ENCODE measurements around the gene CORO2B.

The CORO2B gene

GRCh38 chr15:68557469-68558317 is 21.1 kb upstream of the CORO2B start:
- no peaks in the 10 kb centered on the region for H3K36me3 ChIP-seq (ENCODE audit: control insufficient read depth, insufficient read depth, low read length)
- H3K4me1 ChIP-seq (ENCODE audit: control insufficient read depth, insufficient read depth, low read length) = no peaks in the 10 kb centered on the region
- no peak overlapping the region for H3K27ac ChIP-seq (ENCODE audit: low read depth, low read length)
- H3K4me3 ChIP-seq (ENCODE audit: low read length) = no peak overlapping the region
- H3K9ac ChIP-seq (ENCODE audit: low read length) = no peak overlapping the region
- peaks cover 4% of the 10 kb centered on the region for H3K27me3 ChIP-seq (ENCODE audit: control insufficient read depth, insufficient read depth, low read length)

GRCh38 chr15:68558318-68559305 is 20.2 kb upstream of the CORO2B start:
- H3K36me3 ChIP-seq (ENCODE audit: control insufficient read depth, insufficient read depth, low read length) = no peaks in the 10 kb centered on the region
- H3K4me3 ChIP-seq (ENCODE audit: low read length) = peak overlapping the region; percentile 59
- no peaks in the 10 kb centered on the region for H3K4me1 ChIP-seq (ENCODE audit: control insufficient read depth, insufficient read depth, low read length)
- H3K27ac ChIP-seq (ENCODE audit: low read depth, low read length) = no peak overlapping the region
- H3K27me3 ChIP-seq (ENCODE audit: control insufficient read depth, insufficient read depth, low read length) = peaks cover 3% of the 10 kb centered on the region
- no peak overlapping the region for H3K9ac ChIP-seq (ENCODE audit: low read length)

- Histone ChIP-seq H3K4me3 (ENCODE audit: low read length) (peak overlapping the region; percentile 59), H3K27ac (ENCODE audit: low read depth, low read length) (no peak overlapping the region), H3K27me3 (ENCODE audit: control insufficient read depth, insufficient read depth, low read length) (peaks cover 2% of the 10 kb centered on the region), H3K9ac (ENCODE audit: low read length) (no peak overlapping the region), H3K4me1 (ENCODE audit: control insufficient read depth, insufficient read depth, low read length) (no peaks in the 10 kb centered on the region), H3K36me3 (ENCODE audit: control insufficient read depth, insufficient read depth, low read length) (no peaks in the 10 kb centered on the region)
Measured at GRCh38 chr15:68559345-68560310, 19.2 kb upstream of the CORO2B start.

- no peak overlapping the region for H3K9ac ChIP-seq (ENCODE audit: low read length)
- peaks cover 2% of the 10 kb centered on the region for H3K27me3 ChIP-seq (ENCODE audit: control insufficient read depth, insufficient read depth, low read length)
- H3K4me1 ChIP-seq (ENCODE audit: control insufficient read depth, insufficient read depth, low read length) = no peaks in the 10 kb centered on the region
- H3K4me3 ChIP-seq (ENCODE audit: low read length) = no peak overlapping the region
- no peak overlapping the region for H3K27ac ChIP-seq (ENCODE audit: low read depth, low read length)
- H3K36me3 ChIP-seq (ENCODE audit: control insufficient read depth, insufficient read depth, low read length) = no peaks in the 10 kb centered on the region
Measured at GRCh38 chr15:68560501-68561113, 18.2 kb upstream of the CORO2B start.

- Histone ChIP-seq H3K27ac (ENCODE audit: low read depth, low read length) (no peak overlapping the region), H3K36me3 (ENCODE audit: control insufficient read depth, insufficient read depth, low read length) (no peaks in the 10 kb centered on the region), H3K4me1 (ENCODE audit: control insufficient read depth, insufficient read depth, low read length) (no peaks in the 10 kb centered on the region), H3K27me3 (ENCODE audit: control insufficient read depth, insufficient read depth, low read length) (peaks cover 2% of the 10 kb centered on the region), H3K4me3 (ENCODE audit: low read length) (no peak overlapping the region), H3K9ac (ENCODE audit: low read length) (no peak overlapping the region)
Measured at GRCh38 chr15:68561171-68561900, 17.5 kb upstream of the CORO2B start.

- H3K9ac ChIP-seq (ENCODE audit: low read length) = no peak overlapping the region
- no peaks in the 10 kb centered on the region for H3K4me1 ChIP-seq (ENCODE audit: control insufficient read depth, insufficient read depth, low read length)
- H3K4me3 ChIP-seq (ENCODE audit: low read length) = no peak overlapping the region
- H3K27ac ChIP-seq (ENCODE audit: low read depth, low read length) = no peak overlapping the region
- no peaks in the 10 kb centered on the region for H3K36me3 ChIP-seq (ENCODE audit: control insufficient read depth, insufficient read depth, low read length)
- peaks cover 2% of the 10 kb centered on the region for H3K27me3 ChIP-seq (ENCODE audit: control insufficient read depth, insufficient read depth, low read length)
Measured at GRCh38 chr15:68561901-68562300, 16.9 kb upstream of the CORO2B start.

GRCh38 chr15:68564173-68564572 is 14.6 kb upstream of the CORO2B start:
- no peaks in the 10 kb centered on the region for H3K36me3 ChIP-seq (ENCODE audit: control insufficient read depth, insufficient read depth, low read length)
- H3K27me3 ChIP-seq (ENCODE audit: control insufficient read depth, insufficient read depth, low read length) = peaks cover 2% of the 10 kb centered on the region
- H3K9ac ChIP-seq (ENCODE audit: low read length) = no peak overlapping the region
- H3K4me3 ChIP-seq (ENCODE audit: low read length) = no peak overlapping the region
- H3K27ac ChIP-seq (ENCODE audit: low read depth, low read length) = no peak overlapping the region
- H3K4me1 ChIP-seq (ENCODE audit: control insufficient read depth, insufficient read depth, low read length) = no peaks in the 10 kb centered on the region

GRCh38 chr15:68565234-68565633 is 13.6 kb upstream of the CORO2B start:
- Histone ChIP-seq H3K27ac (ENCODE audit: low read depth, low read length) (no peak overlapping the region), H3K27me3 (ENCODE audit: control insufficient read depth, insufficient read depth, low read length) (no peaks in the 10 kb centered on the region), H3K9ac (ENCODE audit: low read length) (no peak overlapping the region), H3K36me3 (ENCODE audit: control insufficient read depth, insufficient read depth, low read length) (no peaks in the 10 kb centered on the region), H3K4me3 (ENCODE audit: low read length) (no peak overlapping the region), H3K4me1 (ENCODE audit: control insufficient read depth, insufficient read depth, low read length) (no peaks in the 10 kb centered on the region)

GRCh38 chr15:68565726-68566125 is 13.1 kb upstream of the CORO2B start:
- Histone ChIP-seq H3K27me3 (ENCODE audit: control insufficient read depth, insufficient read depth, low read length) (no peaks in the 10 kb centered on the region), H3K36me3 (ENCODE audit: control insufficient read depth, insufficient read depth, low read length) (no peaks in the 10 kb centered on the region), H3K9ac (ENCODE audit: low read length) (no peak overlapping the region), H3K4me1 (ENCODE audit: control insufficient read depth, insufficient read depth, low read length) (no peaks in the 10 kb centered on the region), H3K27ac (ENCODE audit: low read depth, low read length) (no peak overlapping the region), H3K4me3 (ENCODE audit: low read length) (no peak overlapping the region)

- Histone ChIP-seq H3K4me1 (ENCODE audit: control insufficient read depth, insufficient read depth, low read length) (no peaks in the 10 kb centered on the region), H3K27ac (ENCODE audit: low read depth, low read length) (no peak overlapping the region), H3K27me3 (ENCODE audit: control insufficient read depth, insufficient read depth, low read length) (no peaks in the 10 kb centered on the region), H3K36me3 (ENCODE audit: control insufficient read depth, insufficient read depth, low read length) (no peaks in the 10 kb centered on the region), H3K4me3 (ENCODE audit: low read length) (no peak overlapping the region), H3K9ac (ENCODE audit: low read length) (no peak overlapping the region)
Measured at GRCh38 chr15:68566377-68566954, 12.3 kb upstream of the CORO2B start.

- H3K27ac ChIP-seq (ENCODE audit: low read depth, low read length) = no peak overlapping the region
- no peak overlapping the region for H3K4me3 ChIP-seq (ENCODE audit: low read length)
- no peak overlapping the region for H3K9ac ChIP-seq (ENCODE audit: low read length)
- no peaks in the 10 kb centered on the region for H3K27me3 ChIP-seq (ENCODE audit: control insufficient read depth, insufficient read depth, low read length)
- no peaks in the 10 kb centered on the region for H3K36me3 ChIP-seq (ENCODE audit: control insufficient read depth, insufficient read depth, low read length)
- H3K4me1 ChIP-seq (ENCODE audit: control insufficient read depth, insufficient read depth, low read length) = no peaks in the 10 kb centered on the region
Measured at GRCh38 chr15:68567345-68567744, 11.4 kb upstream of the CORO2B start.
